Activated naive CD8-positive, alpha-beta T cell (primary cell): Measurements from ENCODE around the gene RNF123.

Experiments used
- H3K27ac Mint-ChIP-seq: one replicate; pipeline ENCODE4 v1.8.0; 2021; ENCODE audit warnings: mixed read lengths
- H3K27me3 Mint-ChIP-seq: one replicate; pipeline ENCODE4 v1.8.0; 2021; ENCODE audit warnings: mixed read lengths
- H3K36me3 Mint-ChIP-seq: one replicate; pipeline ENCODE4 v1.8.0; 2021; ENCODE audit warnings: mixed read lengths
- H3K4me1 Mint-ChIP-seq: one replicate; pipeline ENCODE4 v1.8.0; 2021; ENCODE audit warnings: low read depth, mixed read lengths
- H3K4me3 Mint-ChIP-seq: one replicate; pipeline ENCODE4 v1.8.0; 2021; ENCODE audit warnings: mild to moderate bottlenecking, mixed read lengths
- H3K9me3 Mint-ChIP-seq: one replicate; pipeline ENCODE4 v1.8.0; 2021; ENCODE audit warnings: low read depth, mixed read lengths

Gene RNF123

DNA sequence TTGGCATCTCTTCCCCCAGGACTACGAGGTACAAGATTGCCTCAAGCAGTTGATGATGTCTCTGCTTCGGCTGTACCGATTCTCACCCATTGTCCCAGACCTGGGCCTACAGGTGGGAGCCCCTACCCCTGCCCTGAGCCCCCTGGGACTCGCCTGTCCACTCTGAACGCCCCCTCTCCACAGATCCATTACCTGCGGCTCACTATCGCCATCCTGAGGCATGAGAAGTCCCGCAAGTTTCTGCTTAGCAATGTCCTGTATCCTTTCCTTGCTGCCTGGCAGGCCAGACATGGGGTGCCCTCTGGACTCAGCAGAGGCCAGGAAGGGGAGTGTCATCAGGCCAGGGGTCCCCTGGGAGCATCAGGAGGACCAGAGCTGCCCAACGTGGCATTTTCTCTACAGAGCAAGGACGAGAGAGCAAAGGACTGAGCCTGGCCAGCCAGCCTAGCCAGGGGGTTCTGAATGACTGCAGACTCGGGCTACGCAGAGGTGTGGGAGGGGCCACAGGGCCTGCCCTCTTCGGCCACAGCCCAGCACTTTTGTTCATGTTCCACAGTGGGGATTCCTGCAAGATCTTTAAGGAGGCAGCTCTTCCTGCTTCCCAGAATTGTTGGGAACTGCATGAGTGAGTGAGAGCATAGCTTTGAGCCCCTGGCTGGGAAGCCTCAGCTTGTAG is 11.2 kb downstream of the RNF123 start:
- H3K36me3 Mint-ChIP-seq: peaks cover 2% of the 10 kb centered on the region
- H3K9me3 Mint-ChIP-seq: no peaks in the 10 kb centered on the region
- no peaks in the 10 kb centered on the region for H3K27me3 Mint-ChIP-seq
- H3K4me3 Mint-ChIP-seq: no peak overlapping the region
- H3K4me1 Mint-ChIP-seq: no peaks in the 10 kb centered on the region
- no peak overlapping the region for H3K27ac Mint-ChIP-seq

DNA sequence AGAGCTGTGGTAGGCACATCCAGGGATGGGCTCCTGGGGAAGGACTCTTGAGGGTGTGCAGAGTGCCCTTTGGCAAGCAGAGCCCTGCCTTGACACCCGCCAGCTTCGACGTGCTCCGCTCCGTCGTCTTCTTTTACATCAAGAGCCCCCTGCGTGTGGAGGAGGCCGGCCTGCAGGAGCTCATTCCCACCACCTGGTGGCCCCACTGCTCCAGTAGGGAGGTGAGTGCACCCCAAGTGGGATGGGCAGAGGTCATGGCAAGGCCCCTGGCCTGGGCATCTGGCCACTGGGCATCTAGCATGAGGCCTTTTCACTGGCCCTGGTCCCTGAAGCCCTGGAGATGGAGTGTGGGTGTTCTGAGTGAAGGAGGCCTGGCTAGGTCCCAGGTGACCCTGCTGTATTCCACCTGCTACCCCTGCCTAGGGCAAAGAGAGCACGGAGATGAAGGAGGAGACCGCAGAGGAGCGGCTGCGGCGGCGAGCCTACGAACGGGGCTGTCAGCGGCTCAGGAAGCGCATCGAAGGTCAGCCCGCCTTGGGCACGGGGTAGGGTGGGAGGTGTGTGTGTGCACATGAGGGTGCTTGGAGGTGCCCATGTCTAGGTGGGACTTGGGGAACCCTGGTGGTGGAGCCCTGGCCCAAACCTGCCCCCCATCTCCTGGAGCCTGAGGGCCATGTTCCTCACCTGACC is 12.2 kb downstream of the RNF123 start:
- H3K9me3 Mint-ChIP-seq: no peaks in the 10 kb centered on the region
- no peak overlapping the region for H3K27ac Mint-ChIP-seq

DNA sequence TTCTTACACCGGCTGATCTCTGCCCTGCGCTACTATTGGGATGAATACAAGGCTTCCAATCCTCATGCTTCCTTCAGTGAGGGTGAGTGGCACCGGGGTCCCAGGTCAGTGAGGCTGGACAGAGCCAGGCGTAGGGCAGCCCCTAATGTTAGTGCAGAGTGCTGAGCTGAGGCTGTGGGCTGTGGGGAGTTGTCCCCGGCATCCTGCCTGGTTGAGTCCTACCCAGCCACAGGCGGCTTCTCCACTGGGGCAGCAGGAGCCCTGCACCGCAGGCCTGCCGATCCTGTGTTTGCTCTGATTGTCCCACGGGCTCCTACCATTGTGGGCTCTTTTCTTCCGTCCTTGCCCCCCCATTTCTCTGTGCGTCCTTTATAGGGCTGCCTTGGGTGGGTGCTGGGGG is 13.3 kb downstream of the RNF123 start:
- H3K36me3 Mint-ChIP-seq: peaks cover 2% of the 10 kb centered on the region

More for the DNA sequence above, 12.2 kb downstream of the RNF123 start:
- Mint-ChIP-seq H3K4me3 (no peak overlapping the region), H3K4me1 (no peaks in the 10 kb centered on the region), H3K36me3 (peaks cover 2% of the 10 kb centered on the region), H3K27me3 (no peaks in the 10 kb centered on the region)

GRCh38 chr3:49703443-49703927 is 14.1 kb downstream of the RNF123 start:
- no peak overlapping the region for H3K4me3 Mint-ChIP-seq
- H3K4me1 Mint-ChIP-seq: no peaks in the 10 kb centered on the region
- peaks cover 2% of the 10 kb centered on the region for H3K36me3 Mint-ChIP-seq
- no peaks in the 10 kb centered on the region for H3K27me3 Mint-ChIP-seq
- no peaks in the 10 kb centered on the region for H3K9me3 Mint-ChIP-seq
- no peak overlapping the region for H3K27ac Mint-ChIP-seq

More for the DNA sequence above, 13.3 kb downstream of the RNF123 start:
- H3K4me3 Mint-ChIP-seq: no peak overlapping the region
- H3K27me3 Mint-ChIP-seq: no peaks in the 10 kb centered on the region
- no peaks in the 10 kb centered on the region for H3K4me1 Mint-ChIP-seq
- no peak overlapping the region for H3K27ac Mint-ChIP-seq
- H3K9me3 Mint-ChIP-seq: no peaks in the 10 kb centered on the region

DNA sequence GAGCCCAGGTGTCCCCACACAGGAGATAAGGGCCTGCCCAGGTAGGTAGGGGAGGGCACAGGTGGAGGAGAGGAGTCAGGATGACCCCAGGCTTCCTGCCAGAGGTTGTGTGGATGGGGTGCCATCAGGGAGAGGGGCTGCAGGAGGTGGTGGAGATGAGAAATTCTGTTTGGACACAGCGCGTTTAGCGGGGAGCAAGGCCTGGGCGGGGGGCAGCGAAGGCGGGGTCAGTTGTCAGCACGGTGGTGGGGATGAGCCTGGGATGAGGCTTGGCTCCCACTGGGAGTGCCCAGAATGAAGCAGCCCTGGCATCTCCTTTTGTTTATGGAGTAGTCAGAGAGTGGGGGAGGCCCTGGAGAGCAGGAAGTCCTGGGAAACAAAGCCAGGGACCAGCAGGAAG is 14.6 kb downstream of the RNF123 start:
- peaks cover 2% of the 10 kb centered on the region for H3K36me3 Mint-ChIP-seq
- H3K27me3 Mint-ChIP-seq: no peaks in the 10 kb centered on the region
- H3K27ac Mint-ChIP-seq: no peak overlapping the region
- H3K4me1 Mint-ChIP-seq: no peaks in the 10 kb centered on the region
- no peak overlapping the region for H3K4me3 Mint-ChIP-seq
- H3K9me3 Mint-ChIP-seq: no peaks in the 10 kb centered on the region

DNA sequence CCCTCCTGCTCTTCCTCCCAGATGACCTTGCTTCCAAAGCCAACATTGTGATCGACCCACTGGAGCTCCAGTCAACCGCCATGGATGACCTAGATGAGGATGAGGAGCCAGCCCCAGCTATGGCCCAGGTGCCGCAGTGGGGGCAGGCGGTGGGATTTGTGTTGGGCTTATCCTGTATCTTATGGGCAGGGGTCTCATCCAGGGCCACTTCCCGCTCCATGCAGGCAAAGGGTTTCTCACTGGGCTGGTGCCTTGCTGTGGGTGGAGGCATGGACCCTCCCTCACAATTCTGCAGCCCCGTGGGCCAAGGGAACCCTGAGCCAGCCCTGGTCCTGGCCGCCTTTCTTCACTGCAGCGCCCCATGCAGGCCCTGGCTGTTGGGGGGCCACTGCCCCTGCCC is 15.3 kb downstream of the RNF123 start:
- no peaks in the 10 kb centered on the region for H3K9me3 Mint-ChIP-seq
- H3K4me3 Mint-ChIP-seq: no peak overlapping the region
- H3K36me3 Mint-ChIP-seq: peaks cover 2% of the 10 kb centered on the region
- no peaks in the 10 kb centered on the region for H3K4me1 Mint-ChIP-seq
- no peaks in the 10 kb centered on the region for H3K27me3 Mint-ChIP-seq
- no peak overlapping the region for H3K27ac Mint-ChIP-seq

DNA sequence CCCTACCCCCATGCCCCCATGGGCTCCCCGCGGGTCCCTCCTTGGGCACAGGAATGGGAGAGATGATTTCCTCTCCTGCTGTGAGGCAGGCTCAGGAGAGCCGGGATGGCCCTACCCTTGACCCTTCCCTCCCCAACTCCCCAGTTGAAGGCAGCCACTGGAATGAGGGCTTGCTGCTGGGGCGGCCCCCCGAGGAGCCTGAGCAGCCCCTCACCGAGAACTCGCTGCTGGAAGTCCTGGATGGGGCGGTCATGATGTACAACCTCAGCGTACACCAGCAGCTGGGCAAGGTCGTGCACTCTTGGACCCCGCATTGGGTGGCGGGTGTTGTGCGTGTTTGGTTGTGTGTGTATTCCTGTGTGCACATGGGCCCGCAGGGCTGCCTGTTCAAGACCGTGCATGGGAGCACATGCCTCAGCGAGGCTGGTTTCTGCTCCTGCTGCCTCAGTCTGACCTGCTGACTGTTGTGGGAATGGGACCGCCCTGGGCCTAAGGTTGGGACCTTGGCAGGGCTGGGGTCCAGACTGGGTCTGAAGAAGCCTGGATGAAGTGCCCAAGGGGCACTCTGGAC is 16.1 kb downstream of the RNF123 start:
- H3K36me3 Mint-ChIP-seq: peaks cover 2% of the 10 kb centered on the region
- H3K4me3 Mint-ChIP-seq: no peak overlapping the region
- no peak overlapping the region for H3K27ac Mint-ChIP-seq
- H3K27me3 Mint-ChIP-seq: no peaks in the 10 kb centered on the region
- H3K9me3 Mint-ChIP-seq: no peaks in the 10 kb centered on the region
- H3K4me1 Mint-ChIP-seq: no peaks in the 10 kb centered on the region

DNA sequence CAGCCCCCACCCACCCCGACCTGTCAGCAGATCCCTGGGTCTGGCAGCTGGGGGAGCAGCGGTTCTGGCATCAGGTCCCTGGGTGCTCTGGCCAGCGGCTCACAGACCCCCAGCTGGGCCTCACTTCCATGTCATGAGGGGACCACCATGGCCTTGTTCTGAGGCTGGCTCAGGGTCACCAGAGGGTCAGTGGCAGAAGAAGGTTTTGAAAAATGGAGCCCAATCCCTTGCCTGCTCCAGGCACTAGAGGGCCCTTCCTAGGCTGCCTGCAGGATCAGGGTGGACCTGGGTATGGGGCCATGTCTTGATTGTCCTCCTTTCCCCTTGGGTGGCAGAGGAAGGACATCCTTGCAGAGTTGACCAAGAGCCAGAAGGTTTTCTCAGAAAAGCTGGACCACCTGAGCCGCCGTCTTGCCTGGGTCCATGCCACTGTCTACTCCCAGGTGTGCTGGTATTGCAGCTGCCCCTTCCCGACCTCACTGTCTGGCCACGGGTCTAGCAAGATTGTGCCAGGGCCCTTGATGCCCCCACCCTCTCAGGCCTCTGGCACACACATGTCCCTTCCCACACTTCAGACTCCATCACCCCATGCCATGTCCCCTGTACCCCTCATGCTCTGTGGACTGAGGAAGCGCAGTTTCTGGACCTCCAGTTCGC is 17.2 kb downstream of the RNF123 start:
- Mint-ChIP-seq H3K4me3 (no peak overlapping the region), H3K27ac (no peak overlapping the region), H3K27me3 (no peaks in the 10 kb centered on the region), H3K36me3 (peaks cover 2% of the 10 kb centered on the region), H3K9me3 (no peaks in the 10 kb centered on the region), H3K4me1 (no peaks in the 10 kb centered on the region)

- Mint-ChIP-seq H3K27ac (no peak overlapping the region), H3K4me1 (peaks cover 2% of the 10 kb centered on the region), H3K36me3 (peaks cover 2% of the 10 kb centered on the region)
These were observed 17.7 kb downstream of the RNF123 start for GRCh38 chr3:49707113-49707480.

GRCh38 chr3:49709852-49710251 is 20.5 kb downstream of the RNF123 start:
- Mint-ChIP-seq H3K27me3 (no peaks in the 10 kb centered on the region), H3K4me3 (no peak overlapping the region), H3K36me3 (no peaks in the 10 kb centered on the region), H3K4me1 (peaks cover 5% of the 10 kb centered on the region), H3K27ac (no peak overlapping the region), H3K9me3 (no peaks in the 10 kb centered on the region)

More at GRCh38 chr3:49707113-49707480, 17.7 kb downstream of the RNF123 start:
- H3K4me3 Mint-ChIP-seq: no peak overlapping the region
- no peaks in the 10 kb centered on the region for H3K9me3 Mint-ChIP-seq
- no peaks in the 10 kb centered on the region for H3K27me3 Mint-ChIP-seq

- Mint-ChIP-seq H3K4me1 (peaks cover 5% of the 10 kb centered on the region), H3K9me3 (no peaks in the 10 kb centered on the region), H3K27ac (no peak overlapping the region), H3K4me3 (no peak overlapping the region), H3K27me3 (no peaks in the 10 kb centered on the region), H3K36me3 (no peaks in the 10 kb centered on the region)
These were observed 22.1 kb downstream of the RNF123 start for GRCh38 chr3:49711489-49711888.

DNA sequence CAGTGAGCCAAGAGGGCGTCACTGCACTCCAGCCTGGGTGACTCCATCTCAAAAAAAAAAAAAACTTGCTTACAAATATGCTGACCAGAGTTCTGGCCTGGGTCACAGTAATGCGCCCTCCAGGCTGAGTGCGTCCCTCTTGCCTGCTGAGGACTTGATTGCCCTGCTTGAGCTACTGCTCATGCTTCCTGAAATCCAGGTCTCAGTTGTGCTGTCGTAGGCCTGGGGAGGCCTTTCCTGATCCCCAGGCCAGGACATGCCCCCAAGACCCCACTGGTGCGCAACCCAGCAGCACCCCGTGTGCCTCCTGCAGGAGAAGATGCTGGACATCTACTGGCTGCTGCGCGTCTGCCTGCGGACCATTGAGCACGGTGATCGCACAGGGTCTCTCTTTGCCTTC is 22.8 kb downstream of the RNF123 start:
- no peak overlapping the region for H3K27ac Mint-ChIP-seq
- H3K4me3 Mint-ChIP-seq: no peak overlapping the region
- H3K4me1 Mint-ChIP-seq: peaks cover 5% of the 10 kb centered on the region
- no peaks in the 10 kb centered on the region for H3K36me3 Mint-ChIP-seq
- H3K9me3 Mint-ChIP-seq: no peaks in the 10 kb centered on the region
- H3K27me3 Mint-ChIP-seq: no peaks in the 10 kb centered on the region

DNA sequence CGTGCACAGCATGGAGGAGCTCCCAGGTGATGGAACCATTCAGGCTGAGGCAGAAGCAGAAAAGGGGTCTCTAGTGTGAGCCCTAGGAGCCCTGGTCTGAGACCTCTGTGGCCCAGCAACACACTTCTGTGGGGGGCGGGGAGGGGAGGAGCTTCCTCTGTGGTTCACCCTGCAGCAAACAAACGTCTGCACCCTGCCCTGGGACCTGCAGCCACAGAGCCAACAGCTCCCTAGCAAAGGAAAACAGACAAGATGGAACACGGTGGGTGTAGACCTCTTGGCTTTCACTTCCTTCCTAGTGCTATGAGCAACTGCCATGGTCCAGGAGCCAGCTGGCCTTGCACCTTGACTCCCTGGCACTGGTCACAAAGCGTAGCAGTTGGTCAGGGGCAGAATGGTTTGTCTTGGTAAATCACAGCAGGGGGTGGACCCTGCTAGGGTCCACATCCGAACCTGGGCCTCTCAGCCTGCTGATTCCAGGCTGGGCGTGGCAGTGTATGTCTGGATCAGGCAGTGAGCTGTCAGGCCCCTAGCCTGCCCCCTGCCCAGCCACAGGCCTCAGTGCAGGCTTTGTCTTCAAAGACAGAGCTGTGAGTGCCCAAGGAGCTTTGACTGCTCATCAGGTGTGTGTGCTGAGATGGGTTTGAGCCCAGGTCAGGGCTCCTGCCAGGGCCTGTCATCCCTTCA is 23.4 kb downstream of the RNF123 start:
- H3K4me1 Mint-ChIP-seq: peaks cover 5% of the 10 kb centered on the region
- no peaks in the 10 kb centered on the region for H3K36me3 Mint-ChIP-seq
- no peaks in the 10 kb centered on the region for H3K9me3 Mint-ChIP-seq
- H3K4me3 Mint-ChIP-seq: no peak overlapping the region
- no peak overlapping the region for H3K27ac Mint-ChIP-seq
- H3K27me3 Mint-ChIP-seq: no peaks in the 10 kb centered on the region

DNA sequence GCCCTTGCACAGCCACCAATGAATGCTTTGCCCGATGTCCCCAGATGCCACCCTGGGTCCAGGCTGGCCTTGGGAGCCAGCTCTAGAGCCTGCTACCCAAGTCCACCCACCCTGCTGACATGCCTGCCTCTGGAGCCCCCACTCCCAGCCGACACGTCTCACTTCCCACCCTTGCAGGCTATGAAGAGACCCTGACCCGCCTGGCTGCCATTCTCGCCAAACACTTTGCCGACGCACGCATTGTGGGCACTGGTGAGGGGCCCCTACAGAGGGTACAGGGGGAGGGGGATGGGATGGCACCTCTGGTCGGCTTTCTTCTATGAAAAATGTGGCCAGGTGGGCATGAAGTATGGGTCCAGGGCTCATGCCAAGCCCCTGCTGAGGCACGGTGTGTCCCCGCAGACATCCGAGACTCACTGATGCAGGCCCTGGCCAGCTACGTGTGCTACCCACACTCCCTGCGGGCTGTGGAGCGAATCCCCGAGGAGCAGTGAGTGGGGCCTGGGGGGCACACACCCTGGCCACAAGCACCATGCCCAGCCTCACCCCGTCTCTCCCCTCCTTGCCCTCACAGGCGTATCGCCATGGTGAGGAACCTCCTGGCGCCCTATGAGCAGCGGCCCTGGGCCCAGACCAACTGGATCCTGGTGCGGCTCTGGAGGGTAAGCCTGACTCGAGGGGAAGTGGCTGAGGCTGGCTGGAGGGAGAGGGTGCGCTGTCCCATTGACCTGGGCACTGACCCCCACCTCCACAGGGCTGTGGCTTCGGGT is 24.2 kb downstream of the RNF123 start:
- peaks cover 7% of the 10 kb centered on the region for H3K4me1 Mint-ChIP-seq
- no peaks in the 10 kb centered on the region for H3K36me3 Mint-ChIP-seq
- no peaks in the 10 kb centered on the region for H3K9me3 Mint-ChIP-seq
- H3K27me3 Mint-ChIP-seq: no peaks in the 10 kb centered on the region
- H3K4me3 Mint-ChIP-seq: no peak overlapping the region
- H3K27ac Mint-ChIP-seq: no peak overlapping the region
